SU-DHL-6 (cell line): Measurements from ENCODE around the gene DENND2A.

Source experiments
- H2AFZ ChIP-seq: fragments of 200-600 bp; sonication (generic); 2 replicates; pipeline ENCODE4 v1.6.1; 2014; ENCODE audit warnings: low read depth, mild to moderate bottlenecking, moderate library complexity, mixed read lengths, antibody characterized with exemption, low read length; ENCODE audit not compliant: severe bottlenecking
- H3F3A ChIP-seq: fragments of 200-600 bp; shearing (Covaris generic); 2 replicates; pipeline ENCODE4 v1.6.0; 2016; ENCODE audit warnings: antibody characterized with exemption, mild to moderate bottlenecking; ENCODE audit not compliant: insufficient read depth
- H3K27ac ChIP-seq: fragments of 200-600 bp; sonication (generic); 2 replicates; pipeline ENCODE4 v1.5.1; 2016; ENCODE audit warnings: low read depth, mild to moderate bottlenecking, low read length, moderate library complexity, mixed read lengths
- H3K27me3 ChIP-seq: fragments of 200-600 bp; sonication (generic), shearing (Covaris generic); 2 replicates; pipeline ENCODE4 v1.6.0; 2014; ENCODE audit warnings: mild to moderate bottlenecking, low read length
- H3K36me3 ChIP-seq: fragments of 200-600 bp; sonication (generic); 2 replicates; pipeline ENCODE4 v1.6.1; 2014; ENCODE audit warnings: mild to moderate bottlenecking, low read length, mixed read lengths
- H3K4me2 ChIP-seq: fragments of 300-600, 200-600 bp; shearing (Covaris generic), sonication (generic); 2 replicates; pipeline ENCODE4 v1.6.0; 2014; ENCODE audit warnings: low read length, low read depth, mild to moderate bottlenecking; ENCODE audit not compliant: poor library complexity, severe bottlenecking
- H3K4me3 ChIP-seq: fragments of 200-600 bp; sonication (generic); 2 replicates; pipeline ENCODE4 v1.5.1; 2014; ENCODE audit warnings: antibody characterized with exemption, low read length, mild to moderate bottlenecking, mixed read lengths; ENCODE audit not compliant: insufficient read depth, poor library complexity, severe bottlenecking
- H3K79me2 ChIP-seq: fragments of 200-600 bp; sonication (generic); 2 replicates; pipeline ENCODE4 v1.6.1; 2014; ENCODE audit warnings: mild to moderate bottlenecking, low read length, moderate library complexity; ENCODE audit not compliant: insufficient read depth
- H3K9ac ChIP-seq: fragments of 200-600 bp; sonication (generic); 2 replicates; pipeline ENCODE4 v1.7.0; 2014; ENCODE audit warnings: mild to moderate bottlenecking, low read length
- H3K9me2 ChIP-seq: fragments of 200-600 bp; sonication (generic); replicated peaks from 2 replicates; pipeline ENCODE4 v1.6.1; 2014; ENCODE audit warnings: low read length; ENCODE audit not compliant: insufficient read depth
- H3K9me3 ChIP-seq: fragments of 200-600 bp; sonication (generic); 2 replicates; pipeline ENCODE4 v1.6.1; 2014; ENCODE audit warnings: low read length, mixed read lengths; ENCODE audit not compliant: insufficient read depth
- H4K20me1 ChIP-seq: fragments of 200-600 bp; sonication (generic); 2 replicates; pipeline ENCODE4 v1.6.1; 2014; ENCODE audit warnings: low read depth, mild to moderate bottlenecking, antibody characterized with exemption, low read length, moderate library complexity, mixed read lengths
- EZH2phosphoT487 ChIP-seq: fragments of 200-600 bp; sonication (generic), shearing (Covaris generic); conservative IDR thresholded peaks from 2 replicates; pipeline ENCODE4 v1.6.1; 2018; ENCODE audit warnings: mild to moderate bottlenecking, antibody characterized with exemption, low read length, moderate library complexity, mixed read lengths
- TF ChIP-seq, protein P1 (sequence below): fragments of 200-600 bp; sonication (generic); IDR thresholded peaks from one replicate; pipeline ENCODE4 v1.5.1; 2017; ENCODE audit warnings: antibody characterized with exemption, mild to moderate bottlenecking, low read length, moderate library complexity; ENCODE audit not compliant: insufficient read depth, poor library complexity, severe bottlenecking

DENND2A gene

DNA sequence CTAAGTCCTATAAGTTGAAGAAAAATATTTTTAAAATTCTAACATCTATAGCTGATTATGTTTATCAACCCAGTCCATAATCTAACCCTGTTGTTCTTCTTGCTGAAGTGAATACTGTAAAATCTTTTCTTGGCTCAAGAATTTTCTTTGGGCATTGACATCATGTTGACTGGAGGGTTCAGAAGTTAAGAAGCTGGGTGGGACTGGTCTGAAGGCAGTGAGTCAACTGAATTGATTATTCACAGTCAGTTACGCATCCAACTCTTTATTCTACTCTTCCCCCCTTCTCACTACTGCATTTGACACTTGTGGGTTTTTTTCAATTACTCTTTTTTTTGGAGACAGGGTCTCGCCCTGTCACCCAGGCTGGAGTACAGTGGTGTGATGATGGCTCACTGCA lies 31.0 kb downstream of the DENND2A start:
- Histone ChIP-seq H2AFZ (no peak overlapping the region), H3K79me2 (no peaks in the 10 kb centered on the region), H3K4me2 (no peak overlapping the region), H3K27ac (no peak overlapping the region), H3K27me3 (no peaks in the 10 kb centered on the region), H3F3A (no peaks in the 10 kb centered on the region), H3K9ac (no peak overlapping the region), H3K36me3 (no peaks in the 10 kb centered on the region), H3K9me2 (no peaks in the 10 kb centered on the region), H3K9me3 (no peaks in the 10 kb centered on the region), H4K20me1 (no peaks in the 10 kb centered on the region), H3K4me3 (no peak overlapping the region)
- TF ChIP-seq, protein P1, sequence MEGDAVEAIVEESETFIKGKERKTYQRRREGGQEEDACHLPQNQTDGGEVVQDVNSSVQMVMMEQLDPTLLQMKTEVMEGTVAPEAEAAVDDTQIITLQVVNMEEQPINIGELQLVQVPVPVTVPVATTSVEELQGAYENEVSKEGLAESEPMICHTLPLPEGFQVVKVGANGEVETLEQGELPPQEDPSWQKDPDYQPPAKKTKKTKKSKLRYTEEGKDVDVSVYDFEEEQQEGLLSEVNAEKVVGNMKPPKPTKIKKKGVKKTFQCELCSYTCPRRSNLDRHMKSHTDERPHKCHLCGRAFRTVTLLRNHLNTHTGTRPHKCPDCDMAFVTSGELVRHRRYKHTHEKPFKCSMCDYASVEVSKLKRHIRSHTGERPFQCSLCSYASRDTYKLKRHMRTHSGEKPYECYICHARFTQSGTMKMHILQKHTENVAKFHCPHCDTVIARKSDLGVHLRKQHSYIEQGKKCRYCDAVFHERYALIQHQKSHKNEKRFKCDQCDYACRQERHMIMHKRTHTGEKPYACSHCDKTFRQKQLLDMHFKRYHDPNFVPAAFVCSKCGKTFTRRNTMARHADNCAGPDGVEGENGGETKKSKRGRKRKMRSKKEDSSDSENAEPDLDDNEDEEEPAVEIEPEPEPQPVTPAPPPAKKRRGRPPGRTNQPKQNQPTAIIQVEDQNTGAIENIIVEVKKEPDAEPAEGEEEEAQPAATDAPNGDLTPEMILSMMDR: no peak
- TF ChIP-seq EZH2phosphoT487: no peak

DNA sequence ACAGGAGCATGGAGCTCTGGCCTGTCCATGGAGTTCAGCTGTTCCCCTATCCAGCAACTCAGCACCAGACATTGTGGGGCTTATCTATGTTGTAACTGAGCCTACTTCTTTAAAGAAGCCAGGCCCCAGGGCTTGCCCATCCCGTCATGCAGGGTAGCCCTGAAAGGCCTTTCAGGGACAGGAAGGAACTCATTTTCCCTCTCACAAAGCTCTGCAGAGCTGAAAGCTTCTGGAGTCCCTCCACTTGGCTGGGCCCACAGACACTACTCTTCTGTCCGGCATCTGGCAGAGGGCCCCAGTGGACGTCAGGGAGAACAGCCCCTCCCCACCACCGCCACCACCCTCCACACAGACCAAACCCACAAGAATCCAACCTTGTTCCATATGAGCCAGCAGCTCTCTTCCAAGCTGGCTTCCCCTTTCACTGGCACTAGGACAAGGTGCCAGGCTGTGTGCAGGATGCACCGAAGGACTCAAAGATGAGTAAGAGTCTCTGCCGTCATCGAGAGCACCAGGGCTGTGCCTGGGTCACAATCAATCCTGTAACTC lies 33.1 kb downstream of the DENND2A start:
- Histone ChIP-seq H4K20me1 (no peaks in the 10 kb centered on the region), H3K79me2 (no peaks in the 10 kb centered on the region), H3K9me2 (no peaks in the 10 kb centered on the region), H3F3A (no peaks in the 10 kb centered on the region), H3K36me3 (no peaks in the 10 kb centered on the region), H3K27me3 (no peaks in the 10 kb centered on the region), H3K4me2 (no peak overlapping the region), H3K4me3 (no peak overlapping the region), H3K9ac (no peak overlapping the region), H3K27ac (no peak overlapping the region), H3K9me3 (no peaks in the 10 kb centered on the region), H2AFZ (no peak overlapping the region)
- TF ChIP-seq, protein P1: no peak
- TF ChIP-seq EZH2phosphoT487: no peak

DNA sequence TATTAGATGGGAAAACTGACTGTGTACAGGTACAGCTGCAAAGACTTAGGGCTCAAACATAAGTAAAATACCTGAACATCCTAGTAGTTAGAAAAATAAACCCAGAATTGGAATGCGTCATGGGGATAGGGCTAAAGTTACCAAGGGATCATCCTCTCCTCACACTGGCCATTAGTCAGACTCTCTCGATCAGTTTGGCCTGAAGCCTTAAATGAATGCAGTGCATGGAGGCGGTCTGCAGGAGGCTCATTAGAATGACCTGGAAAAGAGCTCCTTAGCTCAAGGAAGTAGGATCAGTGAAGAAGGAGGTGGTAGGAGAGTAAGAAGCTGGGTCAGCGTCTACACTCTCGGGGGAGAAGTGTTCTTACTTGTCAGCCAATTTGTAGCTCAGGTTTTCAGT lies 35.3 kb downstream of the DENND2A start:
- no peak overlapping the region for H3K4me3 ChIP-seq
- H3F3A ChIP-seq: no peaks in the 10 kb centered on the region
- no peak overlapping the region for H2AFZ ChIP-seq
- TF ChIP-seq, protein P1: no peak
- TF ChIP-seq EZH2phosphoT487: no peak
- no peaks in the 10 kb centered on the region for H3K79me2 ChIP-seq
- H3K36me3 ChIP-seq: no peaks in the 10 kb centered on the region
- H3K4me2 ChIP-seq: no peak overlapping the region
- no peak overlapping the region for H3K27ac ChIP-seq
- no peak overlapping the region for H3K9ac ChIP-seq
- H3K9me3 ChIP-seq: no peaks in the 10 kb centered on the region
- no peaks in the 10 kb centered on the region for H4K20me1 ChIP-seq
- H3K27me3 ChIP-seq: no peaks in the 10 kb centered on the region
- H3K9me2 ChIP-seq: no peaks in the 10 kb centered on the region
